Measurements from ENCODE around the gene WHRN.

GRCh38 chr9:114355821-114356220 lies 149.5 kb downstream of the WHRN start:
- TF ChIP-seq CTCF (IDR thresholded peaks at IDR 0.05; ENCODE audit: low read depth, low read length) (no peak), MAX (IDR thresholded peaks at IDR 0.05; ENCODE audit: low read depth, low read length) (no peak), POLR2A (IDR thresholded peaks at IDR 0.05; ENCODE audit: extremely low read depth, insufficient read length) (no peak), MYC (IDR thresholded peaks at IDR 0.05; ENCODE audit: low read depth, low read length) (no peak)

All from NB4 (cell line).